ENCODE measurements around the gene MPST.

The MPST gene

GRCh38 chr22:37001826-37002225 lies 17.7 kb upstream of the MPST start:
- DNase-seq, result no peak

DNA sequence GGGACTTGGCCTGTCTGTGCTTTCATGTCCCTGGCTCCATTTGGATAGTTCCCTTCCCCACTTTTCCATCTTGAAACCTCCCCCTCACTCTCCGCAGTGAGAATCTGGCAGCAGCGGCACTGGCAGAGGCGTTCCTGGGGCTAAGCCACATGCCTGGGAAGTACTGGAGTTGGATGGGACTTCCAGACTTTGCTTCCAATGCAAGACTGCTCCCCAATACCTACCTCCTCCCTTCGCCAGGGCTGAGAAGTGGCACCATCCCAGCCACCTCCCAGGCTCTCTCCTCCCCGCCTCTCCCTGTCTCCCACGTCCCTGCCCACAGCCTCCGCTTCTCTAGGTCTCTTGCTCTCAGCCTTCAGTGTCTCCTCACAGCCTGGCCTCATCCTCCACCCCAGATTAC lies 16.9 kb upstream of the MPST start:
- DNase-seq, result no peak

GRCh38 chr22:37007651-37008050 lies 11.9 kb upstream of the MPST start:
- DNase-seq, result no peak

DNA sequence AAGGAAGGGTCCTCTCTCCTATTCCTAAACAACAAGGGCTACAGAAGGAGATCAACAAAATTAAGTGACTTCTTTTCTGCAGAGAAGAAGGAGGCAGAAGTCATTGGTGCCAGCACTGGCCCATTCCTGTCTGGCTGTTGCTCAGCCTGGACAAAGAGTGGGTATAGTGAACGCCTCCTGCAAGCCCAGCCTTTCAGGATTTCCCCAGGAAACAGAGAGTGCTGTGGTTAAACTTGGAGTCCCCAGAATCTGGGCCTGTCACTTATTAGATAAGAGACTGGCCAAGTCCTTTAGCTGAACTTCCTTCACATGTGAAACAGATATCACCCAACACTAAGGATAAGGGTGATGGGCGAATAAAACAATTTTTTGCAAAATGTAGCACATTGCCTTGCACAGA lies 11.2 kb upstream of the MPST start:
- DNase-seq, result no peak

DNA sequence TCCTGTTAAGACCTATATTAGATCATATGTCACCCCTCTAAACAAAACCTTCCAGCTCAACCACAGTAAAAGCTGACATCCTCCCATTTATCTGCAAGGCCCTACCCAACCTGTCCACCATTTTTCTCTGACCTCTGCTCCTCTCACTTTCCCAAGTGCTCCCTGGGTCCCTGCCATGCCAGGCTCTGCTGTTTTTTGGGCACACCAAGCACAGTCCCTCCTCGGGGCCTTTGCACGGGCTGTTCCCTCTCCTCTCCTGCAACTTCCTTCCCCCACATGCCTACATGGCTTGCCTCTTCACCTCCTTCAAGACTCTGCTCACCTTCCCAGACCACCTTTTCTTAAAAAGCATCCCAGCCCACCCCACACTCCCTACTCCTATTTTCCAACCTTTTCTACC lies 10.1 kb upstream of the MPST start:
- no peak for DNase-seq

DNA sequence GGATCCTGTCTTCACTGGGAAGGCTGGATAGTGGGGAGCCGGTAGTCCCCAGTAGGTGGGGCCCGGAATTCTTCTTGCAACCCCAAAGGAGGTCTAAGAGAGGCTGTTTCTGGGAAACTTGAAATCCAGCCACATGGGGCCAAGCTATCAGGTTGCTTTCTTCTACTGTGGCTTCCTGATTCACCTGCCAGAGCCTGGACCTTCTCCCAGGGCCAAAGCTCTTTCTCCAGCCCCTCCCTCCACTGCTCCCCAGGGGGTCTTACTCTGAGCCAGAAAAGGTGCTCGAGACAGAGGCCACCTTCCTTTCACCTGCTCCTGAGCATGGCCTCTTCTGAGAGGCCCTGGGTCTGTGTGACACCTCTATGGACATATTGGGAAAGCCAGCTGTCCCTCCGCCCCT lies 9.4 kb upstream of the MPST start:
- DNase-seq, result no peak

DNA sequence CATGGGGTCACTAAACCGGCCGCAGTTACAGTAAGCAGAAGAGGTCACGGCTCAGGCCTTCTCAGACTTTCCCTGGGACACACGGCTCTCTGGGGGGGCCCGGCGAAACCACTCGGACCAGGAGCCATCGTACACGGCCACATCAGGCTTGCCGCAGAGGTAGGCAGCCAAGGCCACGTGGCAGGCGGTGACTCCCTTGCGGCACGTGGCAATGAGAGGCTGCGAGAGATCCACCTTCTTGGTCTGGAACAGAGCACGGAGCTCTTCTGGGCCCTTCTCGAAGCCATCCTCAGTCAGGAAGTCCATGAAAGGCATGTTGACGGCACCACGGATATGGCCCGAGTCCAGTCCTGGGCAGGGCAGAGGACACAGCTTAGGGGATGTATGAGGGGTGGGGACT lies 8.6 kb upstream of the MPST start:
- DNase-seq, result no peak

DNA sequence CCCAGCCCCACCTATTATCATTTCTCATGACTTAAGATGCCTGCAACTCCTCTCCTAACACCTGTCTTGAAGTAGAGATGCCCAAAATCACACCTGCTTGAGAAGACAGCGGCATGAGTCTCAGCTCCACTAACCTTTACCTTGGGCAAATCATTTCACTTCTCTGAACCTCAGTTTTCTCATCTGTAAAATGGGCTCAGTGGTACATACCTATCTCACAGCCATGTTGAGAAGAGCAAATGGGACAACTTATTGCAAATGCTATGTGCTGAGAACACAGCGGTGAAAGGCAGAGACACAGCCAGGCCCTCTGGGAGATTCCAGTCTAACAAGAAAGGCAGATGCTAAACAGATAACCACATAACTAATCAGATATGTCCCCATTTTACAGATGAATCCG lies 8.1 kb upstream of the MPST start:
- no peak for DNase-seq

GRCh38 chr22:37012262-37012904 lies 7.2 kb upstream of the MPST start:
- no peak for DNase-seq

- no peak for DNase-seq
Observed at GRCh38 chr22:37012956-37013355, 6.6 kb upstream of the MPST start.

- DNase-seq, result no peak
Observed at GRCh38 chr22:37014415-37014806, 5.1 kb upstream of the MPST start.

DNA sequence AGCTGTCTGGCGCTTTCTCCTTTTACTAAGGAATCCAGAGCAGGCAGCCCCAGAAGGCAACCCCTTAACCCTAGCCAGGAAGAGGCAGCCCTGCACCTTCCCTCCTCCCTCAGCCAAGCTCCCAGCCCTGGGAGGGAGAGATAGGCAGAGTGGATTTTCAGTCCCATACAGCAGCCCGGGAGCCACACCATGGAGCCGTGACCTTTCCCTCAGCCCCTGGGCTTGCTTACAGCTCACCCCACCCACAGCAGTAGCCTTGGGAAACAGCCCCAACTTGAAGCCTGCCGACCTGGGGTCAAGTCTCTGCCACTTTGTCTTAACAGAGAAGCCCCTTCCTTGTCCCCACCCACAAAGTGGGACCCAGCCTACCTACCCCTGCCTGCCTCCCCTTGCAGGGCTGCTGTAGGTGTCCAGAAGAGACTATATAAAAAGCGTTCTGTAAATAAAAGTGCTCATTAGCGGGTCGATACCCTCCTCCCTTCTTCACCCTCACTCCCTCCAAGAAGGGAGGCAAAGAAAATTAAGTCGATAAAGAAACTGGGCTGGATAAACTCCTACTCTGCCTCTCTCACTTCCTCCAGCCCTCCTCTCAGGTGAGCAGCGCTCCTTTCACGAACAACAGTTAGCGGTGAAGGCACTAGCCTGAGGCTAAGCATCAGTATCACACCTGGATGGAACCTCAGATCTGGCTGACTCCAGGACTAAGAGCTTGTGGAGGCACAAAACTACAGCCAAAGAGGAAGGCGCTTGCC lies 4.5 kb upstream of the MPST start:
- DNase-seq, result no peak

GRCh38 chr22:37015587-37015878 lies 4.0 kb upstream of the MPST start:
- DNase-seq, result no peak

DNA sequence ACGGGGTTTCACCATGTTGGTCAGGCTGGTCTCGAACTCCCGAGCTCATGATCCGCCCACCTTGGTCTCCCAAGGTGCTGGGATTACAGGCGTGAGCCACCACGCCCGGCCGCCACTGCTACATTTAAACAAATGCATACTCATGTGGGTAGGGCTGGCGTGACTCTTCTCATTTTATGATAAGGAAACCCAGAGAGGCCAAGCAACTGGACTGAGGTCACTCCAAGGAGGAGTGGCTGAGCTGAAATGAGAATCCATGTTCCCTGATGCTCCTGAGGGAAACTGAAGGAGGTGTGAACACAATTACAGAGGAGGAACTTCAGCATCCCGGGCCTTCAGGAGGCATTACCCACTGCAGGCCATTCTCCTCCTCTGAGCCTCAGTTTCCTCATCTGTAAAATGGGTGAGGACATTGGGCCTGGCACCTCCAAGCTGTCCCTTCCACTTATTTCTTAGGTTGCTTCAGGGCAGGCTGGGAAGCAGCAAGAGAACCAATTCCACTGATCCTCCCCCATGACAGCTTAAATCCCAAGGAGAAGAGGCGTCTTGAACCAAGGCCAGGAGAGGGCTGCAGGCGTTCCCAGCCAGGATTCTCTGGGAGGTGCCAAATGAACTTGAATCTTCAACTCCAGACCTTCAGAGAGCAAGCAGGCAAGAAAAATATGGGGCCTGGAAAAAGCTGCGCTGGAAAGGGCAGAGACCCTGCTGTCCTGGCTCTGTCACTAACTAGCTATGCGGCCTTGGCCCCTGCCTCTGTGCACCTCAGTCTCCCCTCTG lies 3.2 kb upstream of the MPST start:
- DNase-seq, result no peak

- DNase-seq, result no peak
Observed at GRCh38 chr22:37017356-37017755, 2.2 kb upstream of the MPST start.

- DNase-seq, result no peak
Observed at GRCh38 chr22:37018086-37018814, 1.3 kb upstream of the MPST start.

GRCh38 chr22:37018815-37019308 lies 680 bp upstream of the MPST start:
- DNase-seq, result peak; percentile 47

GRCh38 chr22:37020192-37020479 lies 594 bp downstream of the MPST start:
- DNase-seq, result peak; percentile 36

GRCh38 chr22:37021041-37021440 lies 1.5 kb downstream of the MPST start:
- no peak for DNase-seq

- peak; percentile 27 for DNase-seq
Observed at GRCh38 chr22:37021710-37022482, 2.4 kb downstream of the MPST start.

- no peak for DNase-seq
Observed at GRCh38 chr22:37022483-37023337, 3.2 kb downstream of the MPST start.
